ENCODE data around the gene OCA2.

GRCh38 chr15:27782125-27782524 is 317.0 kb downstream of the OCA2 start:
- TF ChIP-seq CTCF (IDR thresholded peaks at IDR 0.05 in 8 of 11, conservative IDR thresholded peaks at IDR 0.05 in 3 of 11) (no peak), POLR2AphosphoS5 (IDR thresholded peaks at IDR 0.05) (no peak)
